ENCODE data around the gene MED22.

DNA sequence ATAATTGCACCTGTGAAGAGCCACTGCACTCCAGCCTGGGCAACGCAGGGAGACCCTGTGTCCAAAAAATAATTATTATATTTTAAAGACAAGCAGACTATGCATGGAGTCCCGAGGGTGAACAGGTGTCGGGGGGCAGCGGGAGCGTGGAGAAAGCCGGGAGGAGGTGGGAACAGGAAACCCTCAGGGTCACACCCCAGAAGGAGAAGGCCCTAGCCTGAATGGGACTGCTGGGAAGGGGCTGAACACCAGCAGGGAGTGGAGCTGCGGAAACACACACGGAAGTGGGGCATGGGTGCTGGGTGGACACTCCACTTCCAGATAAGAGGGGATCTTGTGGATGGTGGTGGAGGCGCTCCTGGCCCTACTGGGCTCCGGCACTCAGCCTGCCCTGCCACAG lies 24.7 kb downstream of the MED22 start:
- TF ChIP-seq, protein P1, sequence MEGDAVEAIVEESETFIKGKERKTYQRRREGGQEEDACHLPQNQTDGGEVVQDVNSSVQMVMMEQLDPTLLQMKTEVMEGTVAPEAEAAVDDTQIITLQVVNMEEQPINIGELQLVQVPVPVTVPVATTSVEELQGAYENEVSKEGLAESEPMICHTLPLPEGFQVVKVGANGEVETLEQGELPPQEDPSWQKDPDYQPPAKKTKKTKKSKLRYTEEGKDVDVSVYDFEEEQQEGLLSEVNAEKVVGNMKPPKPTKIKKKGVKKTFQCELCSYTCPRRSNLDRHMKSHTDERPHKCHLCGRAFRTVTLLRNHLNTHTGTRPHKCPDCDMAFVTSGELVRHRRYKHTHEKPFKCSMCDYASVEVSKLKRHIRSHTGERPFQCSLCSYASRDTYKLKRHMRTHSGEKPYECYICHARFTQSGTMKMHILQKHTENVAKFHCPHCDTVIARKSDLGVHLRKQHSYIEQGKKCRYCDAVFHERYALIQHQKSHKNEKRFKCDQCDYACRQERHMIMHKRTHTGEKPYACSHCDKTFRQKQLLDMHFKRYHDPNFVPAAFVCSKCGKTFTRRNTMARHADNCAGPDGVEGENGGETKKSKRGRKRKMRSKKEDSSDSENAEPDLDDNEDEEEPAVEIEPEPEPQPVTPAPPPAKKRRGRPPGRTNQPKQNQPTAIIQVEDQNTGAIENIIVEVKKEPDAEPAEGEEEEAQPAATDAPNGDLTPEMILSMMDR (IDR thresholded peaks at IDR 0.05), result no peak
- no peak for TF ChIP-seq POLR2A (IDR thresholded peaks at IDR 0.05)
